ENCODE data around the gene MROH2B. TPM values are rescaled to one million over a fixed set of nuclear protein-coding genes. Genes with fewer than 3 reads are reported as not detected.

MROH2B gene
- total and polyA plus RNA-seq, 2 of the 13 experiments (the other 11 are each of a cell fraction or from before 2014, with no cell fraction given) = not detected

DNA sequence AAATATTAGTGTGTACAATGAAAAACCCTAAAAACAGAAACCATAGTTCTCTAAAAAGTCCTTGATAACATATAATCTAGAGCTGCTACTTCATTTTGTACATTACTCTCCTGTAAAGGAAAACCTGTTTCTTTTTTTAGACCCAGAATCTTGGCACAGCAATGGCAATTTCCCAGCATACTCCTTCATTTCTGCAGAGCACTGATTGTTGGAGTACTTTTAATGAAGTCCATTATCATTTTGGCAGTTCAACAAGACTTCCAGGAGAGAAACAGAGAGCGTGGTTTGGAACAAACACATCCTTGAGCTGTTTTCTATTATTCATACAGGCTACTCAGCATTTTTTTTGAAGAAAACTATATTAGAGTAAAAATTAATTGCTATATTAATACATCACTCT, 22.7 kb upstream of the MROH2B start:
- intact Hi-C loops (cut with micrococcal nuclease; ENCODE audit: unreplicated experiment) = no loop called here
- H3K4me2 ChIP-seq (ENCODE audit: low read depth, low read length) = no peak overlapping the region
- TF ChIP-seq NFIC (IDR thresholded peaks at IDR 0.05; ENCODE audit: low read length) = no peak
- TF ChIP-seq, protein P1, sequence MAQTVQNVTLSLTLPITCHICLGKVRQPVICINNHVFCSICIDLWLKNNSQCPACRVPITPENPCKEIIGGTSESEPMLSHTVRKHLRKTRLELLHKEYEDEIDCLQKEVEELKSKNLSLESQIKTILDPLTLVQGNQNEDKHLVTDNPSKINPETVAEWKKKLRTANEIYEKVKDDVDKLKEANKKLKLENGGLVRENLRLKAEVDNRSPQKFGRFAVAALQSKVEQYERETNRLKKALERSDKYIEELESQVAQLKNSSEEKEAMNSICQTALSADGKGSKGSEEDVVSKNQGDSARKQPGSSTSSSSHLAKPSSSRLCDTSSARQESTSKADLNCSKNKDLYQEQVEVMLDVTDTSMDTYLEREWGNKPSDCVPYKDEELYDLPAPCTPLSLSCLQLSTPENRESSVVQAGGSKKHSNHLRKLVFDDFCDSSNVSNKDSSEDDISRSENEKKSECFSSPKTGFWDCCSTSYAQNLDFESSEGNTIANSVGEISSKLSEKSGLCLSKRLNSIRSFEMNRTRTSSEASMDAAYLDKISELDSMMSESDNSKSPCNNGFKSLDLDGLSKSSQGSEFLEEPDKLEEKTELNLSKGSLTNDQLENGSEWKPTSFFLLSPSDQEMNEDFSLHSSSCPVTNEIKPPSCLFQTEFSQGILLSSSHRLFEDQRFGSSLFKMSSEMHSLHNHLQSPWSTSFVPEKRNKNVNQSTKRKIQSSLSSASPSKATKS (CRISPR knock-in tag; IDR thresholded peaks at IDR 0.05) = no peak
- no peak for TF ChIP-seq LBX2 (CRISPR knock-in tag; IDR thresholded peaks at IDR 0.05; ENCODE audit: borderline replicate concordance)
- no peak for TF ChIP-seq MYNN (CRISPR knock-in tag; IDR thresholded peaks at IDR 0.05; ENCODE audit: low read depth)
- TF ChIP-seq ZNF547 (CRISPR knock-in tag; IDR thresholded peaks at IDR 0.05) = no peak
- no peak for TF ChIP-seq TOE1 (CRISPR knock-in tag; IDR thresholded peaks at IDR 0.05)
- no peak for TF ChIP-seq IKZF5 (CRISPR knock-in tag; IDR thresholded peaks at IDR 0.05)
- TF ChIP-seq, protein P2, sequence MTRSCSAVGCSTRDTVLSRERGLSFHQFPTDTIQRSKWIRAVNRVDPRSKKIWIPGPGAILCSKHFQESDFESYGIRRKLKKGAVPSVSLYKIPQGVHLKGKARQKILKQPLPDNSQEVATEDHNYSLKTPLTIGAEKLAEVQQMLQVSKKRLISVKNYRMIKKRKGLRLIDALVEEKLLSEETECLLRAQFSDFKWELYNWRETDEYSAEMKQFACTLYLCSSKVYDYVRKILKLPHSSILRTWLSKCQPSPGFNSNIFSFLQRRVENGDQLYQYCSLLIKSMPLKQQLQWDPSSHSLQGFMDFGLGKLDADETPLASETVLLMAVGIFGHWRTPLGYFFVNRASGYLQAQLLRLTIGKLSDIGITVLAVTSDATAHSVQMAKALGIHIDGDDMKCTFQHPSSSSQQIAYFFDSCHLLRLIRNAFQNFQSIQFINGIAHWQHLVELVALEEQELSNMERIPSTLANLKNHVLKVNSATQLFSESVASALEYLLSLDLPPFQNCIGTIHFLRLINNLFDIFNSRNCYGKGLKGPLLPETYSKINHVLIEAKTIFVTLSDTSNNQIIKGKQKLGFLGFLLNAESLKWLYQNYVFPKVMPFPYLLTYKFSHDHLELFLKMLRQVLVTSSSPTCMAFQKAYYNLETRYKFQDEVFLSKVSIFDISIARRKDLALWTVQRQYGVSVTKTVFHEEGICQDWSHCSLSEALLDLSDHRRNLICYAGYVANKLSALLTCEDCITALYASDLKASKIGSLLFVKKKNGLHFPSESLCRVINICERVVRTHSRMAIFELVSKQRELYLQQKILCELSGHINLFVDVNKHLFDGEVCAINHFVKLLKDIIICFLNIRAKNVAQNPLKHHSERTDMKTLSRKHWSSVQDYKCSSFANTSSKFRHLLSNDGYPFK (CRISPR knock-in tag; IDR thresholded peaks at IDR 0.05; ENCODE audit: borderline replicate concordance) = no peak
- no peak for TF ChIP-seq ERF (CRISPR knock-in tag; IDR thresholded peaks at IDR 0.05)
- no peak for TF ChIP-seq ZNF549 (CRISPR knock-in tag; IDR thresholded peaks at IDR 0.05)
- TF ChIP-seq CCAR2 (optimal IDR thresholded peaks at IDR 0.05; ENCODE audit: low read depth, low read length) = no peak
- TF ChIP-seq SP140L (CRISPR knock-in tag; IDR thresholded peaks at IDR 0.05; ENCODE audit: borderline replicate concordance) = no peak
- no peak for TF ChIP-seq KDM3A (CRISPR knock-in tag; IDR thresholded peaks at IDR 0.05; ENCODE audit: low read depth)
- no peak for TF ChIP-seq NR3C1 (CRISPR knock-in tag; IDR thresholded peaks at IDR 0.05)
- TF ChIP-seq ZNF614 (CRISPR knock-in tag; IDR thresholded peaks at IDR 0.05; ENCODE audit: borderline replicate concordance) = no peak
- TF ChIP-seq TRIM24 (CRISPR knock-in tag; IDR thresholded peaks at IDR 0.05) = no peak
- TF ChIP-seq FOXP1 (IDR thresholded peaks at IDR 0.05) = no peak
- TF ChIP-seq FOXP1 (CRISPR knock-in tag; IDR thresholded peaks at IDR 0.05) = no peak
- TF ChIP-seq, protein P3, sequence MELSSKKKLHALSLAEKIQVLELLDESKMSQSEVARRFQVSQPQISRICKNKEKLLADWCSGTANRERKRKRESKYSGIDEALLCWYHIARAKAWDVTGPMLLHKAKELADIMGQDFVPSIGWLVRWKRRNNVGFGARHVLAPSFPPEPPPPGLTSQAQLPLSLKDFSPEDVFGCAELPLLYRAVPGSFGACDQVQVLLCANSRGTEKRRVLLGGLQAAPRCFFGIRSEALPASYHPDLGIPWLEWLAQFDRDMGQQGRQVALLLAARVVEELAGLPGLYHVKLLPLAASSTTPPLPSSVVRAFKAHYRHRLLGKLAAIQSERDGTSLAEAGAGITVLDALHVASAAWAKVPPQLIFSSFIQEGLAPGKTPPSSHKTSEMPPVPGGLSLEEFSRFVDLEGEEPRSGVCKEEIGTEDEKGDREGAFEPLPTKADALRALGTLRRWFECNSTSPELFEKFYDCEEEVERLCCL (CRISPR knock-in tag; IDR thresholded peaks at IDR 0.05; ENCODE audit: borderline replicate concordance) = no peak
- no peaks in the 10 kb centered on the region for H4K20me1 ChIP-seq (ENCODE audit: insufficient read depth, low read length)
- H3K27me3 ChIP-seq (ENCODE audit: control insufficient read depth in 1 of 2, insufficient read depth in 2 of 2, low read length in 2 of 2) = no peaks in the 10 kb centered on the region
- H3K27ac ChIP-seq (ENCODE audit: extremely low read length, insufficient read depth, low read length) = no peak overlapping the region
- CTCF ChIA-PET (ENCODE audit: low intra/inter-chr PET ratio, low total read pairs) = no interaction called here
- H2AFZ ChIP-seq (ENCODE audit: low read length) = no peak overlapping the region
- no peaks in the 10 kb centered on the region for H3K36me3 ChIP-seq (replicated peaks in 1 of 2; ENCODE audit: control insufficient read depth in 1 of 2, insufficient read depth in 2 of 2, low read length in 2 of 2)
- H3K9ac ChIP-seq (ENCODE audit: insufficient read depth, low read depth, low read length) = no peak overlapping the region
- DNase-seq (ENCODE audit: low spot score) (no peak), FAIRE-seq (no peak), ATAC-seq (no peak)
- no peaks in the 10 kb centered on the region for H3K9me3 ChIP-seq (ENCODE audit: low read length)
- in situ Hi-C loops (cut with HindIII; ENCODE audit: extremely low pct_ligation_motif_present, low pct_unique_long_range_greater_than_20kb) = no loop called here
- 3% methylated on average over 1 of the region's 1 CpG for WGBS (ENCODE audit: low lambda C conversion rate)
- no peak overlapping the region for H3K4me3 ChIP-seq (replicated peaks in 1 of 3; ENCODE audit: insufficient read depth in 1 of 3, low read depth in 2 of 3, low read length in 3 of 3)
- 0 out of 2 replicates have a peak, but pooled peaks cover 6% of the 10 kb centered on the region for H3K4me1 ChIP-seq (ENCODE audit: insufficient read depth, low read length)
- H3K79me2 ChIP-seq (ENCODE audit: insufficient read depth, low read length) = no peaks in the 10 kb centered on the region
- no TSS peak for BruUV-seq (replicated peaks)
- POLR2A ChIA-PET = no interaction called here

Measured in HepG2 (cell line).